Astrocyte (in vitro differentiated cells and primary cell): ENCODE data around the gene RAF1. TPM values are rescaled to one million over a fixed set of nuclear protein-coding genes. Genes with fewer than 3 reads are reported as not detected.

Source experiments
- DNase-seq: peaks from one replicate; pipeline ENCODE4 v3.0.0-alpha.2; 2010; ENCODE audit warnings: low read depth
- FAIRE-seq: peaks from 2 replicates; lab custom pipeline; 2011; peaks lifted over from hg19 to GRCh38; lab: Jason Lieb, UNC
- H2AFZ ChIP-seq: 2 replicates; pipeline ENCODE4 v1.6.0; 2012; ENCODE audit warnings: low read depth, low read length, inconsistent platforms
- H3K27ac ChIP-seq: 2 replicates; pipeline ENCODE4 v1.5.1; 2011; ENCODE audit warnings: low read depth, low read length, inconsistent platforms
- H3K27me3 ChIP-seq: 2 replicates; pipeline ENCODE4 v1.6.0; 2011; ENCODE audit warnings: low read length, inconsistent platforms; ENCODE audit not compliant: insufficient read depth
- H3K36me3 ChIP-seq: 2 replicates; pipeline ENCODE4 v1.5.1; 2011; ENCODE audit warnings: low read length, inconsistent platforms; ENCODE audit not compliant: insufficient read depth
- H3K4me1 ChIP-seq: 2 replicates; pipeline ENCODE4 v1.5.1; 2011; ENCODE audit warnings: low read length, inconsistent platforms; ENCODE audit not compliant: insufficient read depth
- H3K4me2 ChIP-seq: 2 replicates; pipeline ENCODE4 v1.6.0; 2012; ENCODE audit warnings: low read length, inconsistent platforms
- H3K4me3 ChIP-seq: 2 replicates; pipeline ENCODE4 v1.5.1; 2011; ENCODE audit warnings: low read depth, mild to moderate bottlenecking, low read length, inconsistent platforms; ENCODE audit not compliant: insufficient read depth
- H3K79me2 ChIP-seq: 2 replicates; pipeline ENCODE4 v1.6.0; 2012; ENCODE audit warnings: mild to moderate bottlenecking, low read length, inconsistent platforms; ENCODE audit not compliant: insufficient read depth
- H3K9ac ChIP-seq: 2 replicates; pipeline ENCODE4 v1.6.0; 2012; ENCODE audit warnings: mild to moderate bottlenecking, low read length, inconsistent platforms
- H3K9me3 ChIP-seq: 2 replicates; pipeline ENCODE4 v1.5.1; 2012; ENCODE audit warnings: low read depth, mild to moderate bottlenecking, low read length, inconsistent platforms; ENCODE audit not compliant: insufficient read depth
- H4K20me1 ChIP-seq: 2 replicates; pipeline ENCODE4 v1.6.0; 2012; ENCODE audit warnings: low read length, inconsistent platforms; ENCODE audit not compliant: insufficient read depth
- H3K27ac Mint-ChIP-seq: one replicate; pipeline ENCODE4 v1.8.0; 2021; ENCODE audit warnings: mild to moderate bottlenecking, mixed read lengths; ENCODE audit not compliant: unreplicated experiment
- H3K27me3 Mint-ChIP-seq: one replicate; pipeline ENCODE4 v1.8.0; 2021; ENCODE audit warnings: low read depth, mixed read lengths; ENCODE audit not compliant: unreplicated experiment
- H3K36me3 Mint-ChIP-seq: one replicate; pipeline ENCODE4 v1.8.0; 2021; ENCODE audit warnings: low read depth, mixed read lengths; ENCODE audit not compliant: unreplicated experiment
- H3K4me1 Mint-ChIP-seq: one replicate; pipeline ENCODE4 v1.8.0; 2021; ENCODE audit warnings: low read depth, mixed read lengths; ENCODE audit not compliant: unreplicated experiment
- H3K4me3 Mint-ChIP-seq: one replicate; pipeline ENCODE4 v1.8.0; 2021; ENCODE audit warnings: mild to moderate bottlenecking, moderate library complexity, mixed read lengths; ENCODE audit not compliant: unreplicated experiment
- H3K9me3 Mint-ChIP-seq: one replicate; pipeline ENCODE4 v1.8.0; 2021; ENCODE audit warnings: mild to moderate bottlenecking, mixed read lengths; ENCODE audit not compliant: unreplicated experiment
- CTCF ChIP-seq: IDR thresholded peaks from 2 replicates; pipeline ENCODE4 v1.5.1; 2011; ENCODE audit warnings: low read depth, mild to moderate bottlenecking, inconsistent platforms, low read length, moderate library complexity; ENCODE audit not compliant: insufficient read depth
- EZH2 ChIP-seq: IDR thresholded peaks from 2 replicates; pipeline ENCODE4 v1.6.1; 2012; ENCODE audit warnings: mild to moderate bottlenecking, low read length, inconsistent platforms; ENCODE audit not compliant: insufficient read depth
- total RNA-seq: library from RNA; stranded (reverse); gene quantifications from 2 replicates; pipeline ENCODE4 v1.2.1, GENCODE V29; 2021

The RAF1 gene
- total RNA-seq, 1 donor from 2014 or later, result 80.9 TPM

DNA sequence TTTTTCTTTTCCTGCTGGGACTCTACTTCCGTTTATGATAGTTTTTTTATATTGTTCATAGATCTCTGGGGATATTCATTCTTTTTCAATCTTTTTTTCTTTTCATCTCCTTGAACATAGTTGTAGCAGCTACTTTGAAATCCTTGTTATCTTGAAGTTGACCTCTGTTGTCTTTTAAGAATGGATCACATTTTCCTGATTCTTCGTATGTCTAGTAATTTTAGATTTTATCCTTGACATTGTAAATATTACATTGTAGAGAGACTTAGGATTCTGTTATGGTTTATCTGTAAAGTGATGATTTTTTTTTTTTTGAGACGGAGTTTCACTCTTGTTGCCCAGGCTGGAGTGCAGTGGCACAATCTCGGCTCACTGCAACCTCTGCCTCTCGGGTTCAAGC, 86.5 kb downstream of the RAF1 start:
- Histone ChIP-seq H3K79me2 (peaks cover 26% of the 10 kb centered on the region), H3K36me3 (peaks cover 45% of the 10 kb centered on the region), H4K20me1 (peaks cover 76% of the 10 kb centered on the region), H3K4me3 (no peak overlapping the region), H2AFZ (no peak overlapping the region), H3K4me2 (no peak overlapping the region), H3K9ac (no peak overlapping the region), H3K4me1 (peaks cover 5% of the 10 kb centered on the region), H3K9me3 (no peaks in the 10 kb centered on the region), H3K27me3 (no peaks in the 10 kb centered on the region), H3K27ac (no peak overlapping the region)
- H3K27ac Mint-ChIP-seq, result no peak overlapping the region
- H3K9me3 Mint-ChIP-seq, result no peaks in the 10 kb centered on the region
- H3K36me3 Mint-ChIP-seq, result peaks cover 21% of the 10 kb centered on the region
- TF ChIP-seq EZH2, result no peak
- TF ChIP-seq CTCF, result no peak
- no peaks in the 10 kb centered on the region for H3K27me3 Mint-ChIP-seq
- DNase-seq (no peak), FAIRE-seq (no peak)
- H3K4me1 Mint-ChIP-seq, result peaks cover 14% of the 10 kb centered on the region
- H3K4me3 Mint-ChIP-seq, result no peak overlapping the region

DNA sequence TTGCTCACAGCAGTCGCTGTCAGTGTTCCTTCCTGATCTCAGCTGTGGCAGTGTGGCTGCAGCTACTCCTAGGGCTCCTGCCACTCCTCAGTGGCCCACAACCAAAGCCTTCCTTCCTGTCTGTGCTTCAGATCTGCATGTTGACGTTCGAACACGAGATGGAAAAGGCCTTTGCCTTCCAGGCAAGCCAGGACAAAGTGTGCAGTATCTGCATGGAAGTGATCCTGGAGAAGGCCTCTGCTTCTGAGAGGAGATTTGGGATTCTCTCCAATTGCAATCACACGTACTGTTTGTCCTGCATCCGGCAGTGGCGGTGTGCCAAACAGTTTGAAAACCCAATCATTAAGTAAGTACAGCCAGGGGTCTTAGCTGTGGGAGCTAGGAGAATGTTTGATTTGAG, 89.3 kb downstream of the RAF1 start:
- Mint-ChIP-seq H3K4me1 (peaks cover 18% of the 10 kb centered on the region), H3K36me3 (peaks cover 34% of the 10 kb centered on the region), H3K27me3 (no peaks in the 10 kb centered on the region), H3K4me3 (no peak overlapping the region), H3K27ac (no peak overlapping the region), H3K9me3 (no peaks in the 10 kb centered on the region)
- Histone ChIP-seq H3K36me3 (peaks cover 48% of the 10 kb centered on the region), H3K27me3 (no peaks in the 10 kb centered on the region), H3K4me2 (no peak overlapping the region), H3K9me3 (no peaks in the 10 kb centered on the region), H3K4me3 (no peak overlapping the region), H3K4me1 (peaks cover 5% of the 10 kb centered on the region), H2AFZ (no peak overlapping the region), H3K27ac (no peak overlapping the region), H3K79me2 (peaks cover 23% of the 10 kb centered on the region), H4K20me1 (peaks cover 68% of the 10 kb centered on the region), H3K9ac (no peak overlapping the region)
- DNase-seq, result no peak
- no peak for FAIRE-seq
- no peak for TF ChIP-seq CTCF
- TF ChIP-seq EZH2, result no peak

DNA sequence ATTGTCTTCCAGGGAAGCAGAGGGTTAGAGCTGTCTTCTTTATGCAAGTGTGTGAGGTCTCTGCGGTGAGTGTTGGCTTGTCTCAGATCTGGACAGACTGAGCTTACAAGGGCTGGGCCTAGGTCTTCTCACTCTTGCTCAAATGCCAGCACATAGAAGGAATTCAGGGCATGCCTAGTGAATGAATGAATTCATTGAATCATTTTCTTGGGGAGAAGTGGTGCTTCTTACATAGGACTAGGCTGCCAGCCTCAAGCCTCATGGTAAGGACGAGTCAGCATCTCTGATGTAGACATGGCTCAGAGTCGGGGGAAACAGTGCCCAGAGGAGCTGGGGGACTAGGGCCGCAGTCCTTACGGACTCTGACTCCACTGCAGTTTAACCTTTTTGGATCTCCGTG, 89.8 kb downstream of the RAF1 start:
- Histone ChIP-seq H2AFZ (no peak overlapping the region), H3K27ac (no peak overlapping the region), H3K4me2 (no peak overlapping the region), H3K4me1 (peaks cover 5% of the 10 kb centered on the region), H3K9me3 (no peaks in the 10 kb centered on the region), H3K4me3 (no peak overlapping the region), H4K20me1 (peaks cover 66% of the 10 kb centered on the region), H3K9ac (no peak overlapping the region), H3K79me2 (peaks cover 24% of the 10 kb centered on the region), H3K27me3 (no peaks in the 10 kb centered on the region), H3K36me3 (peaks cover 51% of the 10 kb centered on the region)
- Mint-ChIP-seq H3K36me3 (peaks cover 35% of the 10 kb centered on the region), H3K4me1 (peaks cover 14% of the 10 kb centered on the region), H3K27me3 (no peaks in the 10 kb centered on the region), H3K4me3 (no peak overlapping the region), H3K27ac (peak overlapping the region; percentile 44), H3K9me3 (no peaks in the 10 kb centered on the region)
- FAIRE-seq, result no peak
- DNase-seq, result no peak
- TF ChIP-seq EZH2 (no peak), CTCF (no peak)
